ENCODE results near the gene FOXN3. TPM values are rescaled to one million over a fixed set of nuclear protein-coding genes. Genes with fewer than 3 reads are reported as not detected.

FOXN3 gene
- total and polyA plus RNA-seq, 10 of the 15 experiments (the other 5 are each of a cell fraction or from before 2014, with no cell fraction given), result 4.5 to 68.9 (median 29.7) TPM

GRCh38 chr14:89418976-89419375 is 1.9 kb upstream of the FOXN3 start:
- ChIA-PET POLR2A (no interaction called here), CTCF (interaction anchor here (0.6 to 2.2 kb wide), 6 partner anchors 11 to 497 kb away, joined by 3 to 9 read pairs (median 5); no protein-coding TSS in a partner anchor), SMC1A (ENCODE audit: uncharacterized antibody, unreplicated experiment) (interaction anchor here (2.4 kb wide), 1 partner anchor 242 kb away, joined by 14 read pairs; no protein-coding TSS in a partner anchor), RAD21 (ENCODE audit: unreplicated experiment) (interaction anchor here (1.3 to 1.6 kb wide), 2 partner anchors 83 to 242 kb away, joined by 3 to 6 read pairs; no protein-coding TSS in a partner anchor)
- Histone ChIP-seq H3K9me3 (replicated peaks; ENCODE audit: control insufficient read depth, insufficient read depth, low read length) (no peaks in the 10 kb centered on the region), H3K9ac (ENCODE audit: control insufficient read depth, insufficient read depth, low read length) (no peak overlapping the region), H3K4me3 (no peak overlapping the region), H2AFZ (ENCODE audit: control insufficient read depth, low read depth, low read length) (no peak overlapping the region), H3K27me3 (replicated peaks in 1 of 2; ENCODE audit: control insufficient read depth in 2 of 2, insufficient read depth in 2 of 2, low read length in 1 of 2) (no peaks in the 10 kb centered on the region), H3K79me2 (ENCODE audit: control insufficient read depth, insufficient read depth, low read length) (peaks cover 32% of the 10 kb centered on the region), H3K4me2 (ENCODE audit: control insufficient read depth, insufficient read depth) (no peak overlapping the region), H3K36me3 (ENCODE audit: control insufficient read depth in 2 of 2, insufficient read depth in 2 of 2, low read length in 1 of 2) (no peaks in the 10 kb centered on the region; a peak in 1 of 4 replicates), H3K4me1 (ENCODE audit: control insufficient read depth, insufficient read depth, low read length) (peaks cover 6% of the 10 kb centered on the region), H3K27ac (ENCODE audit: control insufficient read depth, insufficient read depth) (no peak overlapping the region), H4K20me1 (ENCODE audit: control insufficient read depth, insufficient read depth) (no peaks in the 10 kb centered on the region)
- FAIRE-seq (no peak), ATAC-seq (no peak), DNase-seq (ENCODE audit: low read depth, low spot score) (no peak)
- 89% methylated on average over 2 of the region's 2 CpGs for WGBS (ENCODE audit: insufficient coverage, insufficient replicate concordance, low lambda C conversion rate, missing lambda C conversion rate)
- intact Hi-C loops (cut with micrococcal nuclease; ENCODE audit: unreplicated experiment), result loop anchor here (1.0 to 5.0 kb wide), 5 partner anchors 37 to 378 kb away; no protein-coding TSS in a partner anchor
- BruUV-seq (replicated peaks), result no TSS peak
- TF ChIP-seq SPI1 (IDR thresholded peaks at IDR 0.05; ENCODE audit: borderline replicate concordance, insufficient read depth, low read depth, low read length), result peak; percentile 37; the same call in 1 of the 2 replicates
- no peak for TF ChIP-seq RCOR1 (conservative IDR thresholded peaks at IDR 0.05; ENCODE audit: low read depth, low read length)
- in situ Hi-C loops (cut with MboI), result no loop called here

DNA sequence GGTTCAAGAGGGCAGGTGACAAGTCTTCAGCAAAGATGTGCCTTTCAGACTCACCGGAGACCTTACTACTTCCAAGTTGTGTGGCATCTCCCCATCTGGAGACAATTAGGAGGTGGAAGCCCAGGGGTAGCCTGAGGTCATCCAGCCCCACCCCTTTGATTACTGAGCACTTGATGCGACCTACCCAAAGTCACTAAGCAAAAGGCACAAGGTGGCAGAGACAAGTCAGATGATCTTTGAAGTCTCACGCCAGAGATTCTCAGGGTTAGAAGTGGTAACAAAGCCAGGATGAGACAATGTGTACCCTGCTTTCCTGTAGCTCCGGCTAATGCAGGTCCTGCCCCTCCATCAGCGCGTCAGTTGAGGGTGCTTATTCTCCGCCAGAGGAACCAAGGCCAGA is 1.4 kb upstream of the FOXN3 start:
- no peaks in the 10 kb centered on the region; a peak in 1 of 4 replicates for H3K36me3 ChIP-seq (ENCODE audit: control insufficient read depth in 2 of 2, insufficient read depth in 2 of 2, low read length in 1 of 2)
- peak overlapping the region; percentile 85 for H3K9ac ChIP-seq (ENCODE audit: control insufficient read depth, insufficient read depth, low read length)
- FAIRE-seq, result no peak
- H4K20me1 ChIP-seq (ENCODE audit: control insufficient read depth, insufficient read depth), result no peaks in the 10 kb centered on the region
- DNase-seq (ENCODE audit: low read depth, low spot score), result no peak
- CTCF ChIA-PET, result interaction anchor here (0.6 to 2.2 kb wide), 10 partner anchors 9 to 377 kb away, joined by 3 to 9 read pairs (median 4); no protein-coding TSS in a partner anchor
- H3K27ac ChIP-seq (ENCODE audit: control insufficient read depth, insufficient read depth), result peak overlapping the region; percentile 93
- in situ Hi-C loops (cut with MboI), result no loop called here
- SMC1A ChIA-PET (ENCODE audit: uncharacterized antibody, unreplicated experiment), result interaction anchor here (1.0 to 2.4 kb wide), 3 partner anchors 12 to 241 kb away, joined by 3 to 14 read pairs (median 4); no protein-coding TSS in a partner anchor
- RAD21 ChIA-PET (ENCODE audit: unreplicated experiment), result interaction anchor here (1.0 to 1.6 kb wide), 3 partner anchors 67 to 241 kb away, joined by 3 to 6 read pairs (median 3); no protein-coding TSS in a partner anchor
- TF ChIP-seq, protein P1, sequence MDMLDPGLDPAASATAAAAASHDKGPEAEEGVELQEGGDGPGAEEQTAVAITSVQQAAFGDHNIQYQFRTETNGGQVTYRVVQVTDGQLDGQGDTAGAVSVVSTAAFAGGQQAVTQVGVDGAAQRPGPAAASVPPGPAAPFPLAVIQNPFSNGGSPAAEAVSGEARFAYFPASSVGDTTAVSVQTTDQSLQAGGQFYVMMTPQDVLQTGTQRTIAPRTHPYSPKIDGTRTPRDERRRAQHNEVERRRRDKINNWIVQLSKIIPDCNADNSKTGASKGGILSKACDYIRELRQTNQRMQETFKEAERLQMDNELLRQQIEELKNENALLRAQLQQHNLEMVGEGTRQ (IDR thresholded peaks at IDR 0.05; ENCODE audit: borderline replicate concordance, low read depth, low read length), result no peak
- TF ChIP-seq RELA (IDR thresholded peaks at IDR 0.05; ENCODE audit: borderline replicate concordance, partially characterized antibody), result no peak
- no peak for TF ChIP-seq CHD4 (IDR thresholded peaks at IDR 0.05)
- TF ChIP-seq, protein P2, sequence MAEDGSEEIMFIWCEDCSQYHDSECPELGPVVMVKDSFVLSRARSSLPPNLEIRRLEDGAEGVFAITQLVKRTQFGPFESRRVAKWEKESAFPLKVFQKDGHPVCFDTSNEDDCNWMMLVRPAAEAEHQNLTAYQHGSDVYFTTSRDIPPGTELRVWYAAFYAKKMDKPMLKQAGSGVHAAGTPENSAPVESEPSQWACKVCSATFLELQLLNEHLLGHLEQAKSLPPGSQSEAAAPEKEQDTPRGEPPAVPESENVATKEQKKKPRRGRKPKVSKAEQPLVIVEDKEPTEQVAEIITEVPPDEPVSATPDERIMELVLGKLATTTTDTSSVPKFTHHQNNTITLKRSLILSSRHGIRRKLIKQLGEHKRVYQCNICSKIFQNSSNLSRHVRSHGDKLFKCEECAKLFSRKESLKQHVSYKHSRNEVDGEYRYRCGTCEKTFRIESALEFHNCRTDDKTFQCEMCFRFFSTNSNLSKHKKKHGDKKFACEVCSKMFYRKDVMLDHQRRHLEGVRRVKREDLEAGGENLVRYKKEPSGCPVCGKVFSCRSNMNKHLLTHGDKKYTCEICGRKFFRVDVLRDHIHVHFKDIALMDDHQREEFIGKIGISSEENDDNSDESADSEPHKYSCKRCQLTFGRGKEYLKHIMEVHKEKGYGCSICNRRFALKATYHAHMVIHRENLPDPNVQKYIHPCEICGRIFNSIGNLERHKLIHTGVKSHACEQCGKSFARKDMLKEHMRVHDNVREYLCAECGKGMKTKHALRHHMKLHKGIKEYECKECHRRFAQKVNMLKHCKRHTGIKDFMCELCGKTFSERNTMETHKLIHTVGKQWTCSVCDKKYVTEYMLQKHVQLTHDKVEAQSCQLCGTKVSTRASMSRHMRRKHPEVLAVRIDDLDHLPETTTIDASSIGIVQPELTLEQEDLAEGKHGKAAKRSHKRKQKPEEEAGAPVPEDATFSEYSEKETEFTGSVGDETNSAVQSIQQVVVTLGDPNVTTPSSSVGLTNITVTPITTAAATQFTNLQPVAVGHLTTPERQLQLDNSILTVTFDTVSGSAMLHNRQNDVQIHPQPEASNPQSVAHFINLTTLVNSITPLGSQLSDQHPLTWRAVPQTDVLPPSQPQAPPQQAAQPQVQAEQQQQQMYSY (CRISPR knock-in tag; IDR thresholded peaks at IDR 0.05), result no peak
- TF ChIP-seq POLR2AphosphoS2 (IDR thresholded peaks at IDR 0.05; ENCODE audit: low read depth, low read length), result no peak
- TF ChIP-seq ZNF217 (IDR thresholded peaks at IDR 0.05), result no peak
- no peak for TF ChIP-seq NRF1 (conservative IDR thresholded peaks at IDR 0.05; ENCODE audit: low read depth, low read length)
- TF ChIP-seq TCF3 (IDR thresholded peaks at IDR 0.05; ENCODE audit: borderline replicate concordance, insufficient read depth, low read depth, low read length), result no peak
- WGBS (ENCODE audit: insufficient coverage, insufficient replicate concordance, low lambda C conversion rate, missing lambda C conversion rate), result 76% methylated on average over 7 of the region's 7 CpGs
- H3K4me1 ChIP-seq (ENCODE audit: control insufficient read depth, insufficient read depth, low read length), result peaks cover 6% of the 10 kb centered on the region
- POLR2A ChIA-PET, result no interaction called here
- H3K79me2 ChIP-seq (ENCODE audit: control insufficient read depth, insufficient read depth, low read length), result peaks cover 37% of the 10 kb centered on the region
- no peaks in the 10 kb centered on the region; the same call in 2 of the 3 replicates for H3K9me3 ChIP-seq (replicated peaks; ENCODE audit: control insufficient read depth, insufficient read depth, low read length)
- H3K4me3 ChIP-seq, result peak overlapping the region; percentile 77; the same call in 1 of the 2 replicates
- H3K4me2 ChIP-seq (ENCODE audit: control insufficient read depth, insufficient read depth), result peak overlapping the region; percentile 91
- H3K27me3 ChIP-seq (replicated peaks in 1 of 2; ENCODE audit: control insufficient read depth in 2 of 2, insufficient read depth in 2 of 2, low read length in 1 of 2), result no peaks in the 10 kb centered on the region
- ATAC-seq, result no peak
- no TSS peak for BruUV-seq (replicated peaks)
- intact Hi-C loops (cut with micrococcal nuclease; ENCODE audit: unreplicated experiment), result loop anchor here (1.0 to 5.0 kb wide), 5 partner anchors 36 to 378 kb away; no protein-coding TSS in a partner anchor
- no peak overlapping the region for H2AFZ ChIP-seq (ENCODE audit: control insufficient read depth, low read depth, low read length)
